ENCODE data around the gene MALAT1.
"Not testable (repeated sequence)": the region's sequence is repeated elsewhere in the genome, so short reads cannot be mapped to it uniquely, and the experiment has no call there.

Gene MALAT1

GRCh38 chr11:65498977-65499712 lies at the start of gene MALAT1:
Gene MALAT1, plus strand, starts transcription at chr11:65499045.
- DNase-seq, result peak; percentile 97

- not testable (repeated sequence) for DNase-seq
Measured at GRCh38 chr11:65451301-65451700, 47.5 kb upstream of the MALAT1 start.

- DNase-seq, result not testable (repeated sequence)
Measured at GRCh38 chr11:65452259-65452658, 46.6 kb upstream of the MALAT1 start.

- DNase-seq, result no peak
Measured at GRCh38 chr11:65452806-65453490, 45.9 kb upstream of the MALAT1 start.

GRCh38 chr11:65454311-65454695 lies 44.5 kb upstream of the MALAT1 start:
- no peak for DNase-seq

GRCh38 chr11:65454696-65455456 lies 44.0 kb upstream of the MALAT1 start:
- DNase-seq, result peak; percentile 91

GRCh38 chr11:65456418-65456817 lies 42.4 kb upstream of the MALAT1 start:
- DNase-seq, result no peak

GRCh38 chr11:65459552-65459951 lies 39.3 kb upstream of the MALAT1 start:
- DNase-seq, result no peak

- DNase-seq, result not testable (repeated sequence)
Measured at GRCh38 chr11:65465471-65465870, 33.4 kb upstream of the MALAT1 start.

GRCh38 chr11:65467306-65467705 lies 31.5 kb upstream of the MALAT1 start:
- not testable (repeated sequence) for DNase-seq

- DNase-seq, result peak; percentile 60
Measured at GRCh38 chr11:65468874-65469333, 29.9 kb upstream of the MALAT1 start.

GRCh38 chr11:65470433-65471049 lies 28.3 kb upstream of the MALAT1 start:
- no peak for DNase-seq

GRCh38 chr11:65471447-65471891 lies 27.4 kb upstream of the MALAT1 start:
- peak; percentile 43 for DNase-seq

- not testable (repeated sequence) for DNase-seq
Measured at GRCh38 chr11:65472588-65473277, 26.1 kb upstream of the MALAT1 start.

- DNase-seq, result no peak
Measured at GRCh38 chr11:65473278-65473860, 25.5 kb upstream of the MALAT1 start.

GRCh38 chr11:65474864-65475263 lies 24.0 kb upstream of the MALAT1 start:
- no peak for DNase-seq

GRCh38 chr11:65476632-65477148 lies 22.2 kb upstream of the MALAT1 start:
- DNase-seq, result no peak

- peak; percentile 95 for DNase-seq
Measured at GRCh38 chr11:65477149-65477965, 21.5 kb upstream of the MALAT1 start.

GRCh38 chr11:65478388-65479183 lies 20.3 kb upstream of the MALAT1 start:
- no peak for DNase-seq
